ENCODE measurements around the gene PIP4K2A. TPM values are rescaled to one million over a fixed set of nuclear protein-coding genes. Genes with fewer than 3 reads are reported as not detected.

PIP4K2A gene
- total RNA-seq, 2 donors from 2014 or later, result 13.2 to 17.4 TPM

DNA sequence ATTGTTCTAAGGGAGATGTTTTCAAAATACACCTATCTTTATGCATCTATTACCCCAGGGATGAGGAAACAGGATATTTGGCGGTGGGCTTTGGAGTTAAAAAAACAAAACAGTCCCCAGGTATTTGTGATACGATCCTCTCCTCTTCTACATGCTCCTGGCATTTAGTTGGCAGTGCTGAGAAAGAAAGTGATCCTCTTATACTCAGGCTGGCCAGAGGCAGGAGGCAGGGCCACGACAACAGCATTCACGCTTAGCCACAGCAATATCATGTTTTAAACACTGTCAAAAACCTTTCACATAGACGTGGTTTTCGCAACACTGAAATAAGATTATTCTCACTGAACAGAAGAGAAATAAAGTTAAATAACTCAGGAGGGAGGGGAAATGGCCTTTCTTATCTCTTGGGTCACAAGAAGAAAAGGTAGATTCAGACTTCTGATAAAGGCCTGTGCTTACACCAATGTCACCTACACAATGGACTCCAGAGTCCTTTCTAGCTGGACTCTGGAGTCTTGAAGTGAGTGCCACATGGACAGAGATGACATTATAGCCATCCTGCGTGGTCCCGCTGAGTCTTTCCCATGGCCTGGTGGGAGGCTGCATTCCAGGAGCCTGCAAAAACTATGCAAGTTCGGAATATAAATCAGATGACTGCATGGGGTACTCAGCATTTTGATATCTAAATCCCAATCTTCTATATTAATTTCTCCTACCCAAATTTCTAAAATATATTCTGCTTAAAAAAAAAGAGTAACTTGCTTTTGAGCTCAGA, 88.7 kb downstream of the PIP4K2A start:
- intact Hi-C loops (cut with DNase I), result no loop called here
- TF ChIP-seq POLR2AphosphoS5 (IDR thresholded peaks at IDR 0.05) (no peak), POLR2A (IDR thresholded peaks at IDR 0.05) (no peak)
- TF ChIP-seq, protein P1, sequence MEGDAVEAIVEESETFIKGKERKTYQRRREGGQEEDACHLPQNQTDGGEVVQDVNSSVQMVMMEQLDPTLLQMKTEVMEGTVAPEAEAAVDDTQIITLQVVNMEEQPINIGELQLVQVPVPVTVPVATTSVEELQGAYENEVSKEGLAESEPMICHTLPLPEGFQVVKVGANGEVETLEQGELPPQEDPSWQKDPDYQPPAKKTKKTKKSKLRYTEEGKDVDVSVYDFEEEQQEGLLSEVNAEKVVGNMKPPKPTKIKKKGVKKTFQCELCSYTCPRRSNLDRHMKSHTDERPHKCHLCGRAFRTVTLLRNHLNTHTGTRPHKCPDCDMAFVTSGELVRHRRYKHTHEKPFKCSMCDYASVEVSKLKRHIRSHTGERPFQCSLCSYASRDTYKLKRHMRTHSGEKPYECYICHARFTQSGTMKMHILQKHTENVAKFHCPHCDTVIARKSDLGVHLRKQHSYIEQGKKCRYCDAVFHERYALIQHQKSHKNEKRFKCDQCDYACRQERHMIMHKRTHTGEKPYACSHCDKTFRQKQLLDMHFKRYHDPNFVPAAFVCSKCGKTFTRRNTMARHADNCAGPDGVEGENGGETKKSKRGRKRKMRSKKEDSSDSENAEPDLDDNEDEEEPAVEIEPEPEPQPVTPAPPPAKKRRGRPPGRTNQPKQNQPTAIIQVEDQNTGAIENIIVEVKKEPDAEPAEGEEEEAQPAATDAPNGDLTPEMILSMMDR (IDR thresholded peaks at IDR 0.05), result no peak

DNA sequence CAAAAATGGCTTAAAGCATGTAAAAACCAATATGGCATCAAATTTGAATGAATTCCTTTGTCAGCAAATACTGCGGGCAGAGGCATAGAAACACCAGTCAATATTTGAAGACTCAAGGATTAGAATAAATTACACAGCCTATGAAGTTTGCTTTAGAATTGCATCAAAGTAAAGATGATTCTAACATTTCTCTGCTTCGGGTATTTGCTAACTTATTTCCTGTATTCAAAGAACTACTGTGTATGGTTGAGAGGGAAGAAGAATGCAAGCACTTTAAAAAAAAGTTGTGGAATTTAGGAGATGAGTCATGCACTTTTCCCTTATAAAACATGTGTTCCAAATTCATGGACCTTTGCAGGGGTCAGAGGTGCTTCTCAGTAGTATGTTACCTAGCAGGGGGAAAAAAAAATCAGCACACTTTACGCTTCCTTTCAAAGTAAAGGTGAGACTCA, 90.1 kb downstream of the PIP4K2A start:
- H3K27me3 ChIP-seq (replicated peaks; ENCODE audit: insufficient read depth), result no peaks in the 10 kb centered on the region
- 52% methylated on average over 3 of the region's 3 CpGs for WGBS
- H3K36me3 ChIP-seq, result no peaks in the 10 kb centered on the region
- no peaks in the 10 kb centered on the region for H3K4me1 ChIP-seq (replicated peaks)
- intact Hi-C loops (cut with DNase I), result no loop called here
- H3K4me3 ChIP-seq, result no peak overlapping the region
- no peak overlapping the region for H3K27ac ChIP-seq
- H3K9me3 ChIP-seq, result no peaks in the 10 kb centered on the region
- TF ChIP-seq POLR2AphosphoS5 (IDR thresholded peaks at IDR 0.05) (no peak), POLR2A (IDR thresholded peaks at IDR 0.05) (no peak)
- TF ChIP-seq, protein P1 (IDR thresholded peaks at IDR 0.05), result no peak
- no peak for DNase-seq (ENCODE audit: low spot score)

More for the DNA sequence above, 88.7 kb downstream of the PIP4K2A start:
- 70% methylated on average over 9 of the region's 9 CpGs for whole genome bisulfite sequencing
- H3K36me3 ChIP-seq, result no peaks in the 10 kb centered on the region
- H3K4me3 ChIP-seq, result no peak overlapping the region
- no peak overlapping the region for H3K27ac ChIP-seq
- DNase-seq (ENCODE audit: low spot score), result no peak
- H3K27me3 ChIP-seq (replicated peaks; ENCODE audit: insufficient read depth), result no peaks in the 10 kb centered on the region
- no peaks in the 10 kb centered on the region for H3K4me1 ChIP-seq (replicated peaks)
- H3K9me3 ChIP-seq, result no peaks in the 10 kb centered on the region

DNA sequence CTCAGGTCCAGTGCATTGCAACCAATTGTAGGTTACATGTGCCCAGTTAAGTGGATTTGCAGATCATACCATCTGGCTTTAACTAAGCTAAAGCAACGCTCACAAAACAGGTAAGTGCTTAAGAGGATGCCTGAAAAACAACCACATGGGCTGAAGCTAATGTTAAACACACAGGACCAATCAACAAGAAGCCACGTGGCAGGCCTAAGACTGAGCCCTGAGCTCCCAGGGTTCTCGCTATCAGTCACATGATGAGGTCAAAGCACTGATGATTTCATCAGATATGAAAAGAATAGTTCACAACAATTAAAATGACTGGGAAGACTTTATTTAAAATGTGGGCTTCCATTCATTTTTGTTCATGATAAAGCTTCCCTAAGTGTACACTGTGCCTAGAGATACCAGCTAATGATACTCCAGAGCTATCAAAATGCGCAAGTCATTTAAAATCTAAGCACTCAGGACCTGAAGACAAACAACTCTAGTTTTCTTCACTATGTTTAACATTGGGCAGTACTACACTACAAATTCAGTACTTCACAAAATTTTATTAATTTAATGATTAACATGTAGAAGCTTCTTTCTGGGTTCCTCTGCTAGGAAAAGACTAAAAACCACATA, 90.6 kb downstream of the PIP4K2A start:
- no peaks in the 10 kb centered on the region for H3K9me3 ChIP-seq
- H3K4me1 ChIP-seq (replicated peaks), result no peaks in the 10 kb centered on the region
- TF ChIP-seq, protein P1 (IDR thresholded peaks at IDR 0.05), result no peak
- TF ChIP-seq POLR2A (IDR thresholded peaks at IDR 0.05) (no peak), POLR2AphosphoS5 (IDR thresholded peaks at IDR 0.05) (no peak)
- over 99% methylated on average over 4 of the region's 4 CpGs for WGBS
- DNase-seq (ENCODE audit: low spot score), result no peak
- no peak overlapping the region for H3K4me3 ChIP-seq
- no peak overlapping the region for H3K27ac ChIP-seq
- H3K27me3 ChIP-seq (replicated peaks; ENCODE audit: insufficient read depth), result no peaks in the 10 kb centered on the region
- intact Hi-C loops (cut with DNase I), result no loop called here
- H3K36me3 ChIP-seq, result no peaks in the 10 kb centered on the region

DNA sequence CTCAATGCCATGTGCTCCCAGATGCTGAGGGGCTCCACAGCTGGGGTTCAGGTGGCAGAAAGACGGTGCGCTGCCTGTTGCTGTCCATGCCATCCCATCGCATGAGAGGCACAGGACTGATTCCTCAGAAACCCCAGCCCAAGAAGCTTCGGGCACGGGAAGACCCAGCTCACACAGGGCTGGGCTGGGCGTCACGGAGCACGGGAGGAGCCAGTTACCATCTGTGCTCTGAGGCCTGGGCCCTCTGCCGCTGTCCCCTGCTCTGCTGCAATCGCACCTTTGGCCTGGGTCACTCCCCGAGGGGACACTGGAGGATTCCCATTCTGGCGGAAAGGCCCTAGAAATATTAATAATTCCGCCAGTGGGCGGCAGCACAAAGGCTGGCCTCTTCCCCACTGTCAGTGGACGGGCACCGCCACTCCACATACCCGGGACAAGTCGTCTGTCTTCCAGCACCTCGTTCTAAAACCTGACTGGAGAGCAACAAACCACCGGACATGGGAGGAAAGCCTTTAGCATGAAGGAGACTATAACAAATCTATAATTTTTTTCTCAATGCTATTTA, 92.1 kb downstream of the PIP4K2A start:
- no peaks in the 10 kb centered on the region for H3K9me3 ChIP-seq
- 93% methylated on average over 20 of the region's 20 CpGs for WGBS
- H3K4me1 ChIP-seq (replicated peaks), result no peaks in the 10 kb centered on the region
- H3K4me3 ChIP-seq, result no peak overlapping the region
- no peak overlapping the region for H3K27ac ChIP-seq
- TF ChIP-seq POLR2AphosphoS5 (IDR thresholded peaks at IDR 0.05), result no peak
- TF ChIP-seq, protein P1 (IDR thresholded peaks at IDR 0.05), result no peak
- no peak for TF ChIP-seq POLR2A (IDR thresholded peaks at IDR 0.05)
- H3K27me3 ChIP-seq (replicated peaks; ENCODE audit: insufficient read depth), result no peaks in the 10 kb centered on the region
- H3K36me3 ChIP-seq, result no peaks in the 10 kb centered on the region
- intact Hi-C loops (cut with DNase I), result no loop called here
- no peak for DNase-seq (ENCODE audit: low spot score)

All from prostate gland (tissue), 2 donors.